ENCODE measurements around the gene LHX4.

LHX4 gene

GRCh38 chr1:180287988-180288705 is 58.1 kb downstream of the LHX4 start:
- H3K27me3 ChIP-seq (ENCODE audit: insufficient read depth, low read length, poor library complexity): no peaks in the 10 kb centered on the region
- no peaks in the 10 kb centered on the region for H3K36me3 ChIP-seq (ENCODE audit: control insufficient read depth, insufficient read depth, low read length)
- H2BK15ac ChIP-seq (replicated peaks; ENCODE audit: low read depth): no peak overlapping the region
- H3K23ac ChIP-seq (ENCODE audit: low read length): no peak overlapping the region
- DNase-seq: no peak
- H2AK5ac ChIP-seq (ENCODE audit: low read length): no peak overlapping the region
- H3K9ac ChIP-seq (ENCODE audit: low read length): no peak overlapping the region
- H2BK5ac ChIP-seq (ENCODE audit: low read length): no peak overlapping the region
- H3K56ac ChIP-seq (ENCODE audit: low read length): no peak overlapping the region
- no peak overlapping the region for H2BK120ac ChIP-seq (ENCODE audit: low read depth, low read length)
- WGBS (ENCODE audit: extremely low coverage, insufficient coverage, low lambda C conversion rate): no CpG with 5 or more reads among the region's 3 CpGs
- no peak overlapping the region for H3K4me2 ChIP-seq (ENCODE audit: low read length)
- no peaks in the 10 kb centered on the region for H3K79me2 ChIP-seq (ENCODE audit: control insufficient read depth, insufficient read depth, low read length)
- no peak overlapping the region for H4K8ac ChIP-seq (ENCODE audit: low read depth, low read length)
- H4K5ac ChIP-seq (ENCODE audit: low read length): no peak overlapping the region
- H3K4me3 ChIP-seq (ENCODE audit: low read length): no peak overlapping the region
- no peak overlapping the region for H3K4ac ChIP-seq (ENCODE audit: low read depth, low read length)
- no peak overlapping the region for H3K18ac ChIP-seq (ENCODE audit: low read length)
- no peak overlapping the region for H3K27ac ChIP-seq (ENCODE audit: low read depth, low read length)
- no peaks in the 10 kb centered on the region for H3K4me1 ChIP-seq (ENCODE audit: control insufficient read depth, low read depth, low read length)
- H3K79me1 ChIP-seq (ENCODE audit: low read length): no peaks in the 10 kb centered on the region

- Histone ChIP-seq H4K8ac (ENCODE audit: low read depth, low read length) (no peak overlapping the region), H2BK5ac (ENCODE audit: low read length) (no peak overlapping the region), H3K4me2 (ENCODE audit: low read length) (no peak overlapping the region), H3K36me3 (ENCODE audit: control insufficient read depth, insufficient read depth, low read length) (no peaks in the 10 kb centered on the region), H2BK15ac (replicated peaks; ENCODE audit: low read depth) (no peak overlapping the region), H3K9ac (ENCODE audit: low read length) (no peak overlapping the region), H3K4me3 (ENCODE audit: low read length) (no peak overlapping the region), H3K23ac (ENCODE audit: low read length) (no peak overlapping the region), H3K27me3 (ENCODE audit: insufficient read depth, low read length, poor library complexity) (no peaks in the 10 kb centered on the region), H3K56ac (ENCODE audit: low read length) (no peak overlapping the region), H3K4ac (ENCODE audit: low read depth, low read length) (no peak overlapping the region), H2BK120ac (ENCODE audit: low read depth, low read length) (no peak overlapping the region), H3K4me1 (ENCODE audit: control insufficient read depth, low read depth, low read length) (no peaks in the 10 kb centered on the region), H4K5ac (ENCODE audit: low read length) (no peak overlapping the region), H3K18ac (ENCODE audit: low read length) (no peak overlapping the region), H2AK5ac (ENCODE audit: low read length) (no peak overlapping the region), H3K27ac (ENCODE audit: low read depth, low read length) (no peak overlapping the region), H3K79me2 (ENCODE audit: control insufficient read depth, insufficient read depth, low read length) (no peaks in the 10 kb centered on the region), H3K79me1 (ENCODE audit: low read length) (no peaks in the 10 kb centered on the region)
- no peak for DNase-seq
- WGBS (ENCODE audit: extremely low coverage, insufficient coverage, low lambda C conversion rate): no CpG with 5 or more reads among the region's 1 CpG
Measured at GRCh38 chr1:180288940-180289339, 58.9 kb downstream of the LHX4 start.

GRCh38 chr1:180290265-180291001 is 60.4 kb downstream of the LHX4 start:
- Histone ChIP-seq H3K56ac (ENCODE audit: low read length) (no peak overlapping the region), H3K9ac (ENCODE audit: low read length) (no peak overlapping the region), H3K79me2 (ENCODE audit: control insufficient read depth, insufficient read depth, low read length) (no peaks in the 10 kb centered on the region), H2BK5ac (ENCODE audit: low read length) (no peak overlapping the region), H3K4ac (ENCODE audit: low read depth, low read length) (no peak overlapping the region), H3K18ac (ENCODE audit: low read length) (no peak overlapping the region), H3K4me2 (ENCODE audit: low read length) (no peak overlapping the region), H3K79me1 (ENCODE audit: low read length) (no peaks in the 10 kb centered on the region), H3K4me1 (ENCODE audit: control insufficient read depth, low read depth, low read length) (no peaks in the 10 kb centered on the region), H3K4me3 (ENCODE audit: low read length) (no peak overlapping the region), H3K36me3 (ENCODE audit: control insufficient read depth, insufficient read depth, low read length) (no peaks in the 10 kb centered on the region), H2AK5ac (ENCODE audit: low read length) (no peak overlapping the region), H2BK15ac (replicated peaks; ENCODE audit: low read depth) (no peak overlapping the region), H2BK120ac (ENCODE audit: low read depth, low read length) (no peak overlapping the region), H4K5ac (ENCODE audit: low read length) (no peak overlapping the region), H3K27me3 (ENCODE audit: insufficient read depth, low read length, poor library complexity) (no peaks in the 10 kb centered on the region), H4K8ac (ENCODE audit: low read depth, low read length) (no peak overlapping the region), H3K23ac (ENCODE audit: low read length) (no peak overlapping the region), H3K27ac (ENCODE audit: low read depth, low read length) (no peak overlapping the region)
- no CpG with 5 or more reads among the region's 6 CpGs for WGBS (ENCODE audit: extremely low coverage, insufficient coverage, low lambda C conversion rate)
- DNase-seq: no peak

DNA sequence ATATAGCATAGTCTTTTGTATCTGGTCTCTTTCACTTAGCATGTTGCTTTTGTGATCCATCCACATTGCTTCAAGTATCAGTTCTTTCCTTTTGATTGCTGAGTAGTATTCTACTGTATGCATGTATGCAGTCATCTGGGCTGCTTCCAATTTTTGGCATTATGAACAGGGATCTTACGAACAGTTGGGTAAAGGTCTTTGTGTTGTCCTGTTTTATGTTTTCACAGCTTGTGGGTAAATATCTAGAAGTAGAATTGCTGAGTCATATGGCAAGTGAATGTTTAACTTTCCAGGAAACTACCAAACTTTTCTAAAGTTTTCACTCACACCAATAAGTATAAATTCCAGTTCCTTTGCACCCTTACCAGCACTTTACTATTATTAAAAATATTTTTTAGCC is 60.9 kb downstream of the LHX4 start:
- Histone ChIP-seq H3K79me1 (ENCODE audit: low read length) (no peaks in the 10 kb centered on the region), H3K4me1 (ENCODE audit: control insufficient read depth, low read depth, low read length) (no peaks in the 10 kb centered on the region), H3K36me3 (ENCODE audit: control insufficient read depth, insufficient read depth, low read length) (no peaks in the 10 kb centered on the region), H3K23ac (ENCODE audit: low read length) (no peak overlapping the region), H3K27ac (ENCODE audit: low read depth, low read length) (no peak overlapping the region), H4K5ac (ENCODE audit: low read length) (no peak overlapping the region), H4K8ac (ENCODE audit: low read depth, low read length) (no peak overlapping the region), H3K27me3 (ENCODE audit: insufficient read depth, low read length, poor library complexity) (no peaks in the 10 kb centered on the region), H2BK15ac (replicated peaks; ENCODE audit: low read depth) (no peak overlapping the region), H2AK5ac (ENCODE audit: low read length) (no peak overlapping the region), H2BK5ac (ENCODE audit: low read length) (no peak overlapping the region), H2BK120ac (ENCODE audit: low read depth, low read length) (no peak overlapping the region), H3K4me3 (ENCODE audit: low read length) (no peak overlapping the region), H3K4me2 (ENCODE audit: low read length) (no peak overlapping the region), H3K79me2 (ENCODE audit: control insufficient read depth, insufficient read depth, low read length) (no peaks in the 10 kb centered on the region), H3K18ac (ENCODE audit: low read length) (no peak overlapping the region), H3K4ac (ENCODE audit: low read depth, low read length) (no peak overlapping the region), H3K56ac (ENCODE audit: low read length) (no peak overlapping the region), H3K9ac (ENCODE audit: low read length) (no peak overlapping the region)
- no CpG with 5 or more reads among the region's 1 CpG for WGBS (ENCODE audit: extremely low coverage, insufficient coverage, low lambda C conversion rate)
- DNase-seq: no peak

DNA sequence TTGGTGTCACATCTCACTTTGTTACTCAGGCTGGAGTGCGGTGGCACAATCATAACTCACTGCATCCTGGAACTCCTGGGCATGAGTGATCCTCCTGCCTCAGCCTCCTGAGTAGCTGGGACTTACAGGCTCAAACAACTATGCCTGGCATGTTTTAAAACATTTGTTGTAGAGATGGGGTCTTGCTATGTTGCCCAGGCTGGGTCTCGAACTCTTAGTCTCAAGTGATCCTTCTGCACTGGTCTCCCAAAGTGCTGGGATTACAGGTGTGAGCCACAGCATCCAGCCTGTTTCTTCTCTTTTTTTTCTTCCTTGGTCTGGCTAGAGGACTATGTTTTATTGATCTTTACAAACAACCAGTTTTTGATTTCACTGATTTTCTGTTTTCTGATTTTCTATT is 64.6 kb downstream of the LHX4 start:
- no peaks in the 10 kb centered on the region for H3K4me1 ChIP-seq (ENCODE audit: control insufficient read depth, low read depth, low read length)
- H3K79me2 ChIP-seq (ENCODE audit: control insufficient read depth, insufficient read depth, low read length): no peaks in the 10 kb centered on the region
- H3K18ac ChIP-seq (ENCODE audit: low read length): no peak overlapping the region
- H3K4ac ChIP-seq (ENCODE audit: low read depth, low read length): no peak overlapping the region
- H3K4me2 ChIP-seq (ENCODE audit: low read length): no peak overlapping the region
- H3K9ac ChIP-seq (ENCODE audit: low read length): no peak overlapping the region
- H2BK5ac ChIP-seq (ENCODE audit: low read length): no peak overlapping the region
- H3K27me3 ChIP-seq (ENCODE audit: insufficient read depth, low read length, poor library complexity): no peaks in the 10 kb centered on the region
- H3K27ac ChIP-seq (ENCODE audit: low read depth, low read length): no peak overlapping the region
- H3K36me3 ChIP-seq (ENCODE audit: control insufficient read depth, insufficient read depth, low read length): no peaks in the 10 kb centered on the region
- no peak overlapping the region for H2AK5ac ChIP-seq (ENCODE audit: low read length)
- no CpG with 5 or more reads among the region's 2 CpGs for WGBS (ENCODE audit: extremely low coverage, insufficient coverage, low lambda C conversion rate)
- no peak overlapping the region for H4K8ac ChIP-seq (ENCODE audit: low read depth, low read length)
- no peak overlapping the region for H4K5ac ChIP-seq (ENCODE audit: low read length)
- no peak overlapping the region for H2BK120ac ChIP-seq (ENCODE audit: low read depth, low read length)
- H3K79me1 ChIP-seq (ENCODE audit: low read length): no peaks in the 10 kb centered on the region
- no peak overlapping the region for H2BK15ac ChIP-seq (replicated peaks; ENCODE audit: low read depth)
- H3K23ac ChIP-seq (ENCODE audit: low read length): no peak overlapping the region
- DNase-seq: no peak
- no peak overlapping the region for H3K56ac ChIP-seq (ENCODE audit: low read length)
- H3K4me3 ChIP-seq (ENCODE audit: low read length): no peak overlapping the region

All from mesendoderm (in vitro differentiated cells).